Measurements from ENCODE around the gene WASL.
"Not testable (repeated sequence)": the region's sequence is repeated elsewhere in the genome, so short reads cannot be mapped to it uniquely, and the experiment has no call there.

WASL gene

GRCh38 chr7:123732413-123733091 lies 16.3 kb downstream of the WASL start:
- DNase-seq (ENCODE audit: low spot score): no peak

GRCh38 chr7:123729218-123729578 lies 19.6 kb downstream of the WASL start:
- no peak for DNase-seq (ENCODE audit: low spot score)

- no peak for DNase-seq (ENCODE audit: low spot score)
These were observed 21.5 kb downstream of the WASL start for GRCh38 chr7:123727071-123727837.

- DNase-seq (ENCODE audit: low spot score): no peak
These were observed 23.1 kb downstream of the WASL start for GRCh38 chr7:123725586-123726171.

DNA sequence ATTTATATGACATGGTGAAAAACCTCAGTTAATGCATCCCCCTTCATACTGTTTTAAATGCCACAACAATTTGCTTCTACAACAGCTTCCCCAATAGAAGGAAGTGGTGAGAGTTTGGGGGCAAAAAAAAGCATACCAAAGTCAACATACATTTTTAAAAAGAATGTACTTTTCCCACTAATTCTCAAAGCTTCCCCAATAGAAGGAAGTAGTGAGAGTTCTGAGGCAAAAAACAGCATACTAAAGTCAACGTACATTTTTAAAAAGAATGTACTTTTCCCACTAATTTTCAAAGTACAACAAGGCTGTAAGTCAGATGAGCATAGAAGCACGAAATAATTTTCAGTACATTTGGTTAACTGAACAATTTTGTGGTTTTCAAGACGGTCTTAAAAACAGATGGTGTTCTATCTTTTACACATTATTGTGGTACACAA lies 24.0 kb downstream of the WASL start:
- DNase-seq (ENCODE audit: low spot score): no peak

DNA sequence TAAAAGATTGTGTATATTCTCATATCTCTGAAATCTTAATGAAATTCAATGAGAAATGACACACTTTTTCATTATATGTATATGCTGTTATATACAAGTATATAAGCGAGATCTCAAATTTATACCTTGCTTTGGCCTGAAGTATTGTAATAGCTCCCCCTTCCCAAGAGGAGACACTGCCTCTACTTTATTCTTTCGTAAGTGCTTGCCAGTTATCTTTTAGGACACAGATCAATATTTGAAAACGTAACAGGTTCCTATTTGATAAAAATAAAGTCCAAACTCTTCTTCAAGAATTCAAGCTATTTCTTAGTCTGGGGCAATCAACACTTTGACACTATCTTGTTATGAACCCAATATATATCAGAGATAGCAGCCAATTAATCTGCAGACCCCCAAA lies 24.9 kb downstream of the WASL start:
- DNase-seq (ENCODE audit: low spot score): no peak

GRCh38 chr7:123720527-123720926 lies 28.3 kb downstream of the WASL start:
- DNase-seq (ENCODE audit: low spot score): not testable (repeated sequence)

DNA sequence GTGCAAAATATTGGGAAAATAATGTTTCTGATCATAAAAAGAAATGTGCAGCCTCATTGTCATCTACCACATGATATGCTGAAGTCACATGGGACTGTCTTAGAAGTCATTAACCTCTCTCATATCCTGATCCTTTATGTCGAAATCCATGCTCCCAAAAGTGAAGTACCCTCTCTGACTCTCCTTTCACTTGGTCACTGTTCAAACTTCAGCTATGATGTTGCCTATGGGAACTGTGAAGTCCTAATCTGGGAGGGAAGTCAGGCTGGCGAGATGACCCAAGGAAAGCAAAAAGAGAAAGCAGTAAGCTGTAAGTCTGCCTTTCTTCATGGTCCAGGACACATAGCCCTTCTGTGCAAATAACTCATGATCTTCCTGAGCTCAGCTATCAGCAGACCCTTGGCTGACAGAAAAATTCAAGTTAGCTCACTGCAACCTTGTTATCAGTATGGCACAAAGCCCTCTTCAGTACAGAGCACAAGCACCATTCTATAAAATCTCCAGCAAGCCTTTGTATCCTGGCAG lies 29.5 kb downstream of the WASL start:
- no peak for DNase-seq (ENCODE audit: low spot score)

DNA sequence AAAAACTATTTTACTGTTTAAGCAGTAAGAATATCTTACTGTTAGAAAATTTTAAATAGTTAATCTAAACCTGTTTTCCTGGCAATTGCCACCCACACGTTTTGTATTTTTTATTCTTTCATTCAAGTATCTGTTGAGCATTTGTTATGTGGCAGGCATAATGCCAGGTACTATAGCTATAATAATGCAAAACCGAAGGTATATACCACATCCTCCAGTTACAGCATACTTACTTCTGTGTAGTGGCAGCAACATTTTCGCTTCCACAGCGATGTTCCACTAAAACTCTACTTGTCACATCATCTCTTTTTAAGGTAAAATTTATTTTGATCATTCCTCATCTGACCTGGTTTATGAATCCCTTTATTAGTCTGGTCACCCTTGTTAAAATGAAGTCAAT lies 30.0 kb downstream of the WASL start:
- no peak for DNase-seq (ENCODE audit: low spot score)

DNA sequence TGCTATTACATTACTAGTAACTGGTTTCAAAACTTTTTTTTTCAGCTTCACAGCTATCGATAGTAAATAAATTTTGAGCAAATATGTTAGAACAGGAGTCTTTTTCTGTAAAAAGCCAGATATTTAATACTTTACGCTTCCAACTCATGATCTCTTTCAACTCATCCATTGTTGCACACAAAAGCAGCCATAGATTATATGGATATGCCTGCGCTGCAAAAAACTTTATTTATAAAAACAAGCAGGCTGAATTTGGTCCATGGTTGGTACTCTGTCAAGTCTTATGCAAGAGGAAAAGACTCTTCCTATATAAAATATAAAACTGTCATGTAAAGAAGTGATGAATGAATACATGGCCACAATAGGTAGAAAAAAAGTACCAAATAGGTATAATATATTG lies 31.1 kb downstream of the WASL start:
- DNase-seq (ENCODE audit: low spot score): no peak

DNA sequence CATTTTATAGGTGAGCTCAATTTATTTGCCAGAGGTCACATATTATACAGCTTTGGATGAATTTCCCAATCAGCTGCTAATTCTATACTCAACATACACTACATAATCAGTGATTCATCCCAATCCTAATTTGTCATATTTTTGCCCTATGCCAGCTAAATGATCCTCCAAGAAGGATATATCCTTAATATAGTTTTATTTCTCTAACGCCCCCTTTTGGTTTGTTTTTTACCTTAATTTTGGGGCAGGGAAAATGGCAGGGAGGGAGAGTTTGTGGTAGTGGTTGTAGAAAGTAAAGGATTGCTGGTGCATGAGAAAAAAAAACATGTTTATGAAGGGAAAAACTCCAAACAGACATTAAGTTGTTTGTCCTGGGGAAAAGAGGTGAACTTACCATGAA lies 31.9 kb downstream of the WASL start:
- no peak for DNase-seq (ENCODE audit: low spot score)

DNA sequence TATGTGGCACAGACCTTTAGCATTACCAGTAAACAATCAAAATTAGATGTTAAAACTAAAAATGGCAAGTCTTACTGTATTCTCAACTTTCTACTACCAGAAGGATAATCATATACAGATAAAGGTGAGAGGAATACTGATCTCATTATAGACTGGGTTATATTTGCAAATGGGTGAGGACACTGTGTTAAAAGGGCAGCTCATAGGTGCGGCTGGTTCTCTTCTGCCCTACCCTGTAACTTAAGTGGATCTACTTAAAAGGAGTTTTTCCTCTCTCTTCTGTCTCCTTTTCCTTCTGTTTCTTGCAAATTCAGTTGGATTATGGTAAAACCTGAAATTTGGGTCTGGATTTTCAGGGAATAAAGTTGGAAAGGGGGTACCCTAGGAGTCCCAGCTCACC lies 33.0 kb downstream of the WASL start:
- no peak for DNase-seq (ENCODE audit: low spot score)

DNA sequence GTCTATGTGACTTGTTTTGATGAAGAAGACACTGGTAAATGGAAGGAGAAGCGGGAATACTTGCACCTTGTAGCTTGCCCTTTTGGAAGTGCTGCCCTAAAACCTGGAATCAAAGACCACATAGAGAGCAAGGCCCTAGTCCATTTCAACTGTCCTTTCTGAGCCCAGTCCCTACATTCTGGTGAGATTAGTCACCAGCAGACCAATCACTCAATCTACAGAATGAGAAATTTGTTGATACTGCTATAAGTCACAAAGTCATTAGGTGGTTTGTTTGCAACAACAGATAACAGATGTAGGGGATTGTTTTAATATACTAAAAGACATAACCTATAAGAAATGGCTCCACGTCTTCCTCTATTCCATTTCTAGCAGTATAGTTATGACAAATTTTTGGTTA lies 33.6 kb downstream of the WASL start:
- no peak for DNase-seq (ENCODE audit: low spot score)

- no peak for DNase-seq (ENCODE audit: low spot score)
These were observed 34.3 kb downstream of the WASL start for GRCh38 chr7:123714296-123715080.

GRCh38 chr7:123712619-123713018 lies 36.2 kb downstream of the WASL start:
- no peak for DNase-seq (ENCODE audit: low spot score)

DNA sequence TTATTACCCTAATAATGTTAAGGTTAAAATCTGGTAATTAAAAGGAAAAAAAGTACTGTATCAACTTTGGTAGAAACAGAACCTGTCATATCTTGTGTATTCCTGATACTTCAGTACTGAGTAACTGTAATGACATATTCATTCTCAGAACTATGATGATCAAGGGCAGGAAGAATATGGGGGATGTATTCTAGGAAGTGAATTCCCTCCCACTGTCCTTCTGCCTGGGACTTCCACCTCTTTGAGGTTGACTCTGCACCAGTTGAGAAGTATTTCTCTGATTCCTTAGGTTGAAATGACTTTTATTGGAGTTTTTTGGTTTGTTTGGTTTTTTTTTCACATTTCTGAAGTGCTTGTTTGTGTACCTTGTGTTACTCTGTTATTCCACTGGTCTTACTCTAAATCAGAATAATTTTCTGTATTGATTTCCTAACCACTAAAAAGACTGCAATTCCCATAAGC lies 36.9 kb downstream of the WASL start:
- DNase-seq (ENCODE audit: low spot score): no peak

DNA sequence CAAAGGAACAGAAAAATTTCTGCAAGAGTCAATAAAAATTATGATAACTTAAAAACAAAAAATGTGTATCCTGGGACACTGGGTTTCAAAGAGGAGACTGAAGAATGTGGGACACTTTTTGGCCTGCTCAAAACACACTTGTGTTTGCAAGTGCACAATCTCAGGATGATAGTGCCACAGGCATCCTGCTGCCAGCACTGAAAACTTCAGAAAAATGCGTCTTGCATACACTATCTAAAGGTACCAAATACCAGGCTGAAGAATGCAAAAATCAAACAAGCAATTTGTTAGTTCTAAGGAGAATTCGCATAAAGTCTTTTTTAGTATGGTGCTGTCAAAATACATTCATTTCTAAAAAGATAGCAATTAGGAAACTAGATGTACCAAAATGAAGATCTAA lies 38.1 kb downstream of the WASL start:
- no peak for DNase-seq (ENCODE audit: low spot score)

GRCh38 chr7:123709525-123709924 lies 39.3 kb downstream of the WASL start:
- DNase-seq (ENCODE audit: low spot score): no peak

GRCh38 chr7:123705211-123705901 lies 43.4 kb downstream of the WASL start:
- DNase-seq (ENCODE audit: low spot score): no peak

- no peak for DNase-seq (ENCODE audit: low spot score)
These were observed 52.7 kb downstream of the WASL start for GRCh38 chr7:123695944-123696677.

DNA sequence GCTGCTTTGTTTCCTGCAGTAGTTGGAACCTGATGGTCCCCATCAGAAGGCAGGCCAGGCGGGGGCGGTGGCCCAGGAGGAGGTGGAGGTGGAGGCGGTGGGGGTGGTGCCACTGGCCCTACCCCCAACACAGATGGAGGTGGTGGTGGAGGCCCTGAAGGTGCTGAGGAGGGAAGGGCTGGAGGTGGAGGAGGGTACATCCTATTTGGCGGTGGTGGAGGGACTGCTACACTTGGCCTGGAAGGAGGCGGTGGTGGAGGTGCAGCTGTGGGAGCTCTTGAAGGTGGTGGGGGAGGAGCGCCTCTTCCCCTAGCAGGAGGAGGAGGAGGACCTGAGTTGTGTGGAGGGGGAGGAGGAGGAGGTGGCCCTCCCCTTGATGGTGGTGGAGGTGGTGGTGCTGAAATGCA lies 56.3 kb downstream of the WASL start:
- no peak for DNase-seq (ENCODE audit: low spot score)

Measured in LoVo (cell line).